Psoas muscle (tissue), 8 donors: ENCODE measurements around the gene ITM2C. TPM values are rescaled to one million over a fixed set of nuclear protein-coding genes. Genes with fewer than 3 reads are reported as not detected.
A peak's percentile ranks its signal among the peaks of the same experiment; 100 is the strongest.

Experiments
- ATAC-seq, 4 donors: fragments of 200-7000 bp; cut with Tn5 transposase; one replicate each; pipeline ENCODE4 v1.9.1; 2020; ENCODE audit warnings: moderate library complexity in 3 of 4, mild to moderate bottlenecking in 2 of 4
- DNase-seq, 2 donors: peaks; one replicate each; pipeline ENCODE4 v3.0.0-alpha.2; 2020
- H3K27ac ChIP-seq: fragments of 200-600 bp; one replicate; pipeline ENCODE4 v1.8.0; 2022
- H3K27me3 ChIP-seq, 3 donors: fragments of 200-600 bp in 1 of 3; one replicate each; pipeline versions ENCODE4 v1.6.1 to v1.8.0; 2013 to 2022; ENCODE audit warnings: low read length in 2 of 3, mild to moderate bottlenecking in 2 of 3, moderate library complexity in 1 of 3; ENCODE audit not compliant: insufficient read depth in 3 of 3
- H3K36me3 ChIP-seq, 2 donors: fragments of 200-600 bp in 1 of 2; one replicate each; pipeline versions ENCODE4 v1.6.1 to v1.8.0; 2013 to 2022; ENCODE audit warnings: low read depth in 1 of 2, mild to moderate bottlenecking in 1 of 2, moderate library complexity in 1 of 2; ENCODE audit not compliant: insufficient read depth in 1 of 2
- H3K4me1 ChIP-seq: fragments of 200-600 bp; one replicate; pipeline ENCODE4 v1.8.0; 2022
- H3K4me3 ChIP-seq: fragments of 200-600 bp; one replicate; pipeline ENCODE4 v1.8.0; 2022; ENCODE audit warnings: mild to moderate bottlenecking
- H3K9me3 ChIP-seq: fragments of 200-600 bp; one replicate; pipeline ENCODE4 v1.8.0; 2022
- CTCF ChIP-seq: fragments of 200-600 bp; IDR thresholded peaks from one replicate; pipeline ENCODE4 v1.8.0; 2022; ENCODE audit warnings: antibody characterized with exemption
- WGBS, 3 donors: extraction: QIAGEN DNeasy Blood & Tissue Kit; methylation state at CpG; one replicate each; pipeline versions ENCODE4 v1.1.6 to v1.1.7; 2013; 5-methylcytosine and 5-hydroxymethylcytosine counted together
- intact Hi-C, 2 donors: fragments of 100-400 bp; cut with DNase I; formaldehyde crosslinking; loops; one replicate each; pipeline versions ENCODE4 v1.11.0 to v1.14.2; 2022
- polyA plus RNA-seq, 3 donors: library from polyadenylated mRNA; stranded (reverse); fragments of 200-250 nt; gene quantifications; one replicate each; pipeline ENCODE4 v1.2.3, GENCODE V29; 2013
- total RNA-seq, 4 donors: library from RNA; stranded (reverse); fragmentation: NEBNext Ultra II Directional in 2 of 4; extraction: Animal tissue kit (Norgen Biotek cat#: 25700) in 2 of 4; gene quantifications; one replicate each; pipeline versions ENCODE4 v1.2.1 to v1.2.4, GENCODE V29; 2021 to 2023
- donor health status: healthy with polysubstance abuse.
- donor health status: DM: no; HTN: no; CAD: no; lungs with moderate emphysema.
- donor health status: Bipolar disorder and iron deficiency.
- donor health status: healthy.
- donor health status: DM: yes; HTN: yes; CAD: no.
- donor health status: DM: no; HTN: no; CAD: no.
- donor health status: DM: no; HTN: no; CAD: no.
- donor health status: DM: yes; HTN: yes; CAD: no.

The ITM2C gene
- total and polyA plus RNA-seq, 7 donors: 9.0 to 20.3 (median 11.5) TPM

- no peak for TF ChIP-seq CTCF
- no peak overlapping the region for H3K27ac ChIP-seq
- ATAC-seq (no peak), DNase-seq (no peak)
- no peaks in the 10 kb centered on the region for H3K9me3 ChIP-seq
- H3K36me3 ChIP-seq: no peaks in the 10 kb centered on the region
- intact Hi-C loops: no loop called here
- H3K4me1 ChIP-seq: no peaks in the 10 kb centered on the region
- peaks cover 0 to 11% (median 2%) of the 10 kb centered on the region in 3 donors for H3K27me3 ChIP-seq
- WGBS, 3 donors: 77 to 88% (median 80%) methylated on average over 4 of the region's 4 CpGs
- H3K4me3 ChIP-seq: no peak overlapping the region
These were observed 35.0 kb downstream of the ITM2C start for GRCh38 chr2:230899786-230900185.

GRCh38 chr2:230900336-230900995, 35.7 kb downstream of the ITM2C start:
- Histone ChIP-seq H3K9me3 (no peaks in the 10 kb centered on the region), H3K36me3 (no peaks in the 10 kb centered on the region), H3K27ac (no peak overlapping the region), H3K4me3 (no peak overlapping the region), H3K27me3 (peaks cover 0 to 11% (median 2%) of the 10 kb centered on the region in 3 donors), H3K4me1 (no peaks in the 10 kb centered on the region)
- intact Hi-C loops: no loop called here
- no peak for DNase-seq
- ATAC-seq: no peak
- TF ChIP-seq CTCF: no peak
- WGBS, 3 donors: 53 to 60% (median 60%) methylated on average over 10 of the region's 10 CpGs

GRCh38 chr2:230901006-230901405, 36.3 kb downstream of the ITM2C start:
- H3K27me3 ChIP-seq: peaks cover 0 to 9% (median 2%) of the 10 kb centered on the region in 3 donors
- no peaks in the 10 kb centered on the region for H3K9me3 ChIP-seq
- no peaks in the 10 kb centered on the region for H3K36me3 ChIP-seq
- TF ChIP-seq CTCF: no peak
- intact Hi-C loops: no loop called here
- WGBS, 3 donors: 64 to 68% (median 66%) methylated on average over 5 of the region's 5 CpGs
- H3K4me3 ChIP-seq: no peak overlapping the region
- ATAC-seq (no peak), DNase-seq (no peak)
- H3K27ac ChIP-seq: no peak overlapping the region
- H3K4me1 ChIP-seq: no peaks in the 10 kb centered on the region

- Histone ChIP-seq H3K9me3 (no peaks in the 10 kb centered on the region), H3K4me1 (no peaks in the 10 kb centered on the region), H3K27ac (no peak overlapping the region), H3K4me3 (no peak overlapping the region), H3K36me3 (no peaks in the 10 kb centered on the region), H3K27me3 (peaks cover 0 to 2% (median 0%) of the 10 kb centered on the region in 3 donors)
- peak; percentile 21 for TF ChIP-seq CTCF
- ATAC-seq (no peak), DNase-seq (no peak)
- 36 to 41% (median 38%) methylated on average over 8 of the region's 8 CpGs for WGBS, 3 donors
- intact Hi-C loops: no loop called here
These were observed 37.6 kb downstream of the ITM2C start for GRCh38 chr2:230902180-230902899.
